NCI-H526 treated with DMSO at 0.1 percent for 48 hours (cell line): Measurements from ENCODE around the gene SETDB1.

Source experiments
- DNase-seq: peaks from one replicate; lab custom pipeline; 2025; lab: John Stamatoyannopoulos, UW

Gene SETDB1

GRCh38 chr1:151003180-151003579 lies 77.0 kb downstream of the SETDB1 start:
- no peak for DNase-seq

DNA sequence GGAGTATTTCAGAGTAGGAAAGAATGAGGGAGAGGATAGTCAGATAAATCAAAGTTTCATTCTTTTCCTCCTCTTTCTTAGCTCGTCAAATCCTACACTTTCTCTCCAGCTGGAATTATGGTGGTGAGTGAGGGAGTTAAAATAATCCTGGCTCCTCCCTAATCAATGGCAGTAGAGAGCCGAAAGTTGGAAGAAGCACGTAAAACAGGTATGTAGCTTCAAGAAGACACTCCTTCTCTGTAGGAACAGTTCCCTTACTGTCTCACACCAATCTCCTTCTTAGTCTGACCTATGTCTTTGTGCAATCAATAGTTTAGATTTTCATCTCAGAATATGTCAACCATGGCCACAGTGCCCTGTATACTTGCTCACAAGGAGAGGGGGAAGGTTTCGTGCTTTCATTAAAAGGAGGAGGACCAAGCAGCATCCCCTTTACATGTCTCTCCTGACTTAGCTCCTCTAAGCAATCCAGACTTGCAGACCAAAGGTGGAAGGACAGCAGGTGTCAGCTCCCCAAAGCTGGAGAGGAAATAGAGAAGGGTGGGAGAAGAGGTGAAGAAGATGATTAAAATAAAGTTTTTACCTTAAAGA lies 79.7 kb downstream of the SETDB1 start:
- DNase-seq = peak; percentile 65

GRCh38 chr1:151006327-151007052 lies 80.3 kb downstream of the SETDB1 start, which contains the start of gene MINDY1:
Gene MINDY1 (minus strand): TSS chr1:151006902. CDS start chr1:151002617, 4,285 bp downstream.
- DNase-seq = peak; percentile 98

DNA sequence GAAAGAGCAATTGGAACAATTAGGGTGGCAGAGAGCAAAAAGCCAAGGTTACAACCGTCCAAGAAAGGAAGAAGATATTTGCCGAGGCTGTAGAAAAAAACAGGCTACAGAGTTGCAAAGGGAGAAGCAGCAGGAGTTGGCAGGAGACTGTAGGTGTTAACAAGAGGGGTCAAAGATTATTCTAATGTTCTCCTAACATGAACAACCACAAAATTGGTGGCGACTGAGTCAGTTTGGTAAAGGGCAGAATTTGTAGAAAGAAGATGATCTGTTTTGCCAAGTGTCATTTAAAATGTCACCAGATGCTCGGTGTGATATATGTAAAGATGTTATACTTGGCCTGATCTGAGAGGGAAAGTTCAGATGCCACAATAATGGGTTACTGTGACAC lies 81.7 kb downstream of the SETDB1 start:
- no peak for DNase-seq

DNA sequence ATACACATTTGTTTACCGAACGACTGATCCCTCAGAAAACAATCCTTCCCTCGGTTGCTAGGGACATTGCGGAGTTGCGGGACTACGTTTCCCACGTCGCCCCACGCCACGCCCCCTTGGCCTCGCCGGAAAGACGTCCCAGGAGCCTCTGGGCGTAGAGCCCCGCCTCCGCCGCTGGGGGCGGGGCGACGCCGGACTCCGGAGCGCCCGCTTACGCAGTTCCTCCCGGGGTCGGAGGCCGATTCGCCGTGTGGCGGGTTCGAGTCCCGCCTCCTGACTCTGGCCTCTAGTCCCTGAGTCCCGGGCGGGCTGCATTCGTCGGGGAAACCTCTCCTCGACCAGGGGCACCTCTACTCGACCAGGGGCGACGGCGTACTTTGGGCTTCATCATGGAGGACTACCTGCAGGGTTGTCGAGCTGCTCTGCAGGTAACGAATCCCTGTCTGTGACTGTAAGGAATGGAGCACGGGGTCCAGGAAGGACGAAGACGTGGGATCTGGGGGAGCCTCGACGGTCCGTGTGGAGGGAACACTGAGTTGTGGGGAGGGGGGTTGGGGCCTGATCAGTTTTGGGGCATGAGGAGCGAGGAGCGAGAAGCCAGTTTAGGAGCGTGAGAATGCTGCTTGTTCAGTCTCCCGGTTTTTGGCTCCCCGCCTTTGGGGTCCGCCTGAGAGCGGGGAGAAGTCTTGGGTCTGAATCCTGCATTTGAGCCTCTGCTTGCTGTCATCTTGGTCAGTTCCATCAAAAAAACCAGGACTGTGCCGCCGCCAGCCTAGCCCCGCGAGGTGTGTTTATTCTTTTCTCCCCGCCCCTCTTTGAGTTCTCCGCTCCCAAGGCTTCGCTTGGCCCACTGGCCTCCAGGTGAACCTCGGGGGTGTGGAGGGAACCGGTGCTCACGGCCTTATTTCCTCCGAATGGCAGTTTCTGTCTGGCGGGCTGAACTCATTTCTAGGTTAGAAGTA lies 82.4 kb downstream of the SETDB1 start, which contains the start of gene PRUNE1:
PRUNE1 (plus strand) TSS at position 206 of the 962 bp plus-strand sequence; CDS start at position 390, 184 bp downstream.
- peak; percentile 98 for DNase-seq

- no peak for DNase-seq
These were observed 83.0 kb downstream of the SETDB1 start for GRCh38 chr1:151009206-151009587.

GRCh38 chr1:151009674-151010345 lies 83.6 kb downstream of the SETDB1 start:
- DNase-seq = no peak

DNA sequence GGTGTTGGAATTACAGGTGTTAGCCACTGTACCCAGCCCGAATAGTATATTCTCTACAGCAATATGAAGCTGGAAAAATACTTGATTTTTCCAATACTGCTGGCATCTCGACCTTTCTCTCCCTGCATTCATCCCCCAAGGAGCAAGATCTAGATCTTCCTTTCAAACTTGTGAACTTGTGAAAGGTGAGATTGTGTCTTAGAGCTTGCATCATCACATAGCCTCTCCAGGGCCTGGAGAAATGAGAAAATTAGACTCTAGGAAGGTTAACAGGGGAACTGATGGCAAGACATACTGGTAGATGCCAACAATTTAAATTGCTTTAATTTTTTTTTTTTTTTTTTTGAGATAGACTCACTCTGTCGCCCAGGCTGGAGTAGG lies 84.2 kb downstream of the SETDB1 start:
- no peak for DNase-seq

GRCh38 chr1:151011154-151011850 lies 85.1 kb downstream of the SETDB1 start:
- no peak for DNase-seq

GRCh38 chr1:151012684-151013471 lies 86.7 kb downstream of the SETDB1 start:
- DNase-seq = no peak

DNA sequence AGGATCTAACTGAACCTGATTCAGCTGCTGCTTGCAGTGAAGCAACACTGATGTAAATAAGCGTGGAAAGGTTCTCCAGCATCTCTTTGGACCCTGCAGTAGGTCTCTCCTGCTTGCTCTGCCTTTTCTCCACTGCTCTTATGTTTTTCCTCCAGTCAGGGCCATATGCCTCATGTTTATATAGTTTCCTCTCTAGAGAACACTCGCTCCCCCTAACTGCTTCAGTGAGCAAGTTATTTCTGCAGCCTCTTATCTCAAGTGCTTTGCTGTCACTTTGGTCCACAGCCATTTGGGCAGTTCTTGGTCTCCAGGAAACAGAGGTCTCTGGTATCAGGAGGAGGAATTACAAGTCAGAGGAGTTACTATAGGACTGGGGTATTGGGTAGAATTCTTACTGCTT lies 87.4 kb downstream of the SETDB1 start:
- no peak for DNase-seq
